Measurements from ENCODE around the gene MRPL44.

GRCh38 chr2:224009605-224010315 lies 52.5 kb downstream of the MRPL44 start:
- no peak for TF ChIP-seq CTCF (IDR thresholded peaks at IDR 0.05)
- TF ChIP-seq ZFX (IDR thresholded peaks at IDR 0.05; ENCODE audit: borderline replicate concordance) = no peak
